ENCODE measurements around the gene TTC7B.

DNA sequence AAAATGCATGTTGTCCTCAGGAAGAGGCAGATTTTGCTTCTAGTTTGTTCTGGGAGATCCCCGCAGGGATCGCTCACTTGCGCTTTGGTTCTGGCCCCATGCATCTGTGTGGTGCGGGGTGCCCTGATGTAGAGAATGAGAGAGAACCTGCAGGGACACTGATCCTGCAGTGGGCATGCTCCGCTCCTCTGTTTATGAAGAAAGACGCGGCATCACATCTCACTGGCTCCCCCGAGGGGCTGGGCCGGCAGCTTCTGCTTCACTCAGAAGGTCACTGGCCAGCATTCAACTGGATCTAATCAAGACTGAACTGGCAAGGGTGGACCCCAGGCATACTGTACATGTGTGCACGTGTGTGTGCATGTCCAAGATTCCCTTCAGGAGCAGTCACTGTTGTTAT lies 255.2 kb downstream of the TTC7B start:
- no peak for TF ChIP-seq ZBTB7A (IDR thresholded peaks at IDR 0.05; ENCODE audit: low read depth)
- TF ChIP-seq REST (IDR thresholded peaks at IDR 0.05; ENCODE audit: low read depth), result no peak
- TF ChIP-seq, protein P1, sequence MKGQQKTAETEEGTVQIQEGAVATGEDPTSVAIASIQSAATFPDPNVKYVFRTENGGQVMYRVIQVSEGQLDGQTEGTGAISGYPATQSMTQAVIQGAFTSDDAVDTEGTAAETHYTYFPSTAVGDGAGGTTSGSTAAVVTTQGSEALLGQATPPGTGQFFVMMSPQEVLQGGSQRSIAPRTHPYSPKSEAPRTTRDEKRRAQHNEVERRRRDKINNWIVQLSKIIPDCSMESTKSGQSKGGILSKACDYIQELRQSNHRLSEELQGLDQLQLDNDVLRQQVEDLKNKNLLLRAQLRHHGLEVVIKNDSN (IDR thresholded peaks at IDR 0.05), result no peak
- no peak for TF ChIP-seq TCF12 (IDR thresholded peaks at IDR 0.05; ENCODE audit: low read depth)
- TF ChIP-seq, protein P2, sequence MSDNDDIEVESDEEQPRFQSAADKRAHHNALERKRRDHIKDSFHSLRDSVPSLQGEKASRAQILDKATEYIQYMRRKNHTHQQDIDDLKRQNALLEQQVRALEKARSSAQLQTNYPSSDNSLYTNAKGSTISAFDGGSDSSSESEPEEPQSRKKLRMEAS (IDR thresholded peaks at IDR 0.05), result no peak
- TF ChIP-seq CEBPB (IDR thresholded peaks at IDR 0.05), result no peak
- TF ChIP-seq TEAD4 (IDR thresholded peaks at IDR 0.05), result no peak
- TF ChIP-seq RAD21 (IDR thresholded peaks at IDR 0.05; ENCODE audit: low read depth), result no peak
- TF ChIP-seq YY1 (IDR thresholded peaks at IDR 0.05; ENCODE audit: low read depth), result no peak
